ENCODE results near the gene PARD3.

PARD3 gene

DNA sequence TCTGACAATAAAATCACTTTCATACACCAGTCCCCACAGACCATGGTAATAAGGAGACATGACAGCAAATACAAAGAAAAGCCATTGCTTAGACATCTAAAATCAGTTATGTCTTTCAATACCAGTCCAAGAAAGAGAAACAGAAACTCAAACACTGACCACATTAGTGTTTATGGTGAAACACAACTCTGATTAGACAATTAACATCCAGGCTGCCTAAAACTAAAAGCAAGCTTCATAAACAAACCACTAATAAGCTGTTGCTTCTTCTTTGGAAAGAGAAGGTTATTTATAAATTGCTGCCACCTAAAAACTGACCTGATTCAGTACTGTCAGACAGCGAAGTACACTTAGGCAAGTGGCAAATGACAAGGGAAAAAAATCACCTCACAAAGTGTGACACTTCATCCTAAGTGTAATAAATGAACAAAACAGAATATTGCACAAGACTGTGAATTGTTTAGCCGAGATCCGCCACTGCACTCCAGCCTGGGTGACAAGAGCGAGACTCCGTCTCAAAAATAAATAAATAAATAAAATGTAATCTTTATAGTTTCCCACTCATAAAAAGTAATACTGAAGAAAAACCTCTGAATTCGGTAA, 277.4 kb downstream of the PARD3 start:
- DNase-seq (ENCODE audit: low spot score) = no peak

DNA sequence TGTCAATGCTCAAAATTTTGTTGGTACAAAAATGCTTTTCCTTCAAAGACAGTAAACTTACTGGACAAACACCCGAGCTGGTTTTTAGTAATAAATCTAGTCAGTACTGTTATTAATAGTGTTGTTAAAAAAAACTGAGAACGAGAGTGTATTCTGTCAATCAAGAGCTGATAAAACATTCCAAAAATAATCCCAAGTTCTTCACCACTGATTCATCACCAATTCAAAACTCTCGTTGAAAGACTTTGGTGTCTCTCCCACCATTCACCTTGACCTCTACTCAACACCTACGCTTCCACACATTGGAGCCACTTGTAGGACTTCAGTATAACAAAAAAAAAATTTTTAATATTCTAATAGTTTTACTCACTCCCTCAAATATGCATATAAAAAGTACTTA, 279.2 kb downstream of the PARD3 start:
- no peak for DNase-seq (ENCODE audit: low spot score)

DNA sequence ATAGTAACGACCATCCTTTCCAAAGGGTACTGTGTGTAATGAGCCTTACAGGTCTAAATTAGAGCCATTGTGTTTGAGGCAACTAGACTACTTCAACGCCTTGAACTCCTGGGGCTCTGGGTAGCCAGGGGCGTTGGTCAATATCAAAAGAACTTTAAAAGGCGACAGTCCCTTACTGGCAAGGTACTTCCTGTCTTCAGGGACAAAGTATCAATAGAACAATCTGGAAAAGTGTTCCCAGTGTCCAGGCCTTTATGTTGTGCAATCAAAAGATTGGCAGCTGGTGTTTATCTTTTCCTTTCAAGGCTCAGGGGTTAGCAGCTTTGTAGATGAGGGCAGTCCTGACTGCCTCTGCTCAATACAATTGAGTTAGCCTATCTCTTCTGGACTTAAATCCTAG, 284.3 kb downstream of the PARD3 start:
- DNase-seq (ENCODE audit: low spot score) = no peak

DNA sequence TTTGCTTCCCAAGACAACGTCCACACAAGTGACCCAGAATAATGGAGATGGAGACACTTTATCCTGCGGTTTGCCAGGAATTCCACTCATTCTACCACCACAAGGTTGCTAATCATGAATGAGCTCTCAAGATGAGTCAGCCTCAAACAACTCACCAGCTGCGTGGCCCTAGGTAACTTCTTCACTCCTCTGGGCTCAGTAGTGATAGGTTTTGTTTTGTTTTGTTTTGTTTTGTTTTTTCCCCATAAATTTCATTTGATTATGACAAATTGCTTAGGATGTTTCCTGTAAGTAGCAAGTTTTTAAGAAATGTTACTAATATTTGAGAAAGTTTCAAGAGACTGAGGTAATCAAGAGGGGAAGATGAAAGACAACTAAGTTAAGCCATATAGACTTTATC, 286.8 kb downstream of the PARD3 start:
- peak; percentile 28 for DNase-seq (ENCODE audit: low spot score)

GRCh38 chr10:34526758-34527730, 288.1 kb downstream of the PARD3 start:
- DNase-seq (ENCODE audit: low spot score) = peak; percentile 19

- DNase-seq (ENCODE audit: low spot score) = no peak
These were observed 288.9 kb downstream of the PARD3 start for GRCh38 chr10:34526186-34526585.

GRCh38 chr10:34524369-34525091, 290.6 kb downstream of the PARD3 start:
- no peak for DNase-seq (ENCODE audit: low spot score)

GRCh38 chr10:34523017-34523767, 291.9 kb downstream of the PARD3 start:
- DNase-seq (ENCODE audit: low spot score) = no peak

GRCh38 chr10:34522546-34522945, 292.6 kb downstream of the PARD3 start:
- peak; percentile 23 for DNase-seq (ENCODE audit: low spot score)

GRCh38 chr10:34520510-34520909, 294.6 kb downstream of the PARD3 start:
- no peak for DNase-seq (ENCODE audit: low spot score)

DNA sequence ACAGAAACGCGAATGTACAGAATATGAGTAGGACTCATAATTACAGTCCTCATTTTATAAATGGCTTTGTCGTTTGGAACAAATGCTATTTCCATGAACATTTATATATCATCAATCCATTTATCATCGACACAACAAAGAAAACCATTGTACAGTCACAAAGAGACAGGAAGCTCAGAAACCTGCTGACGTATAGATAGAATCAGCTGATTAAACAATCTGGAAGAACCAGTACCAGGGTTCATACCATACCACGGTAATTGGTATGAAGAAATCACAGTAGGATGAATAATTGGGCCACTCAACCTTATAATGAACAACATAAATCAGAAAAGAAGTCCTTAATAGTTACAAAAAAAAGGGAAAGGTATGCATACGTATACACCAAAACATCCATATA, 295.0 kb downstream of the PARD3 start:
- DNase-seq (ENCODE audit: low spot score) = peak; percentile 54

GRCh38 chr10:34514290-34514689, 300.8 kb downstream of the PARD3 start:
- DNase-seq (ENCODE audit: low spot score) = no peak

DNA sequence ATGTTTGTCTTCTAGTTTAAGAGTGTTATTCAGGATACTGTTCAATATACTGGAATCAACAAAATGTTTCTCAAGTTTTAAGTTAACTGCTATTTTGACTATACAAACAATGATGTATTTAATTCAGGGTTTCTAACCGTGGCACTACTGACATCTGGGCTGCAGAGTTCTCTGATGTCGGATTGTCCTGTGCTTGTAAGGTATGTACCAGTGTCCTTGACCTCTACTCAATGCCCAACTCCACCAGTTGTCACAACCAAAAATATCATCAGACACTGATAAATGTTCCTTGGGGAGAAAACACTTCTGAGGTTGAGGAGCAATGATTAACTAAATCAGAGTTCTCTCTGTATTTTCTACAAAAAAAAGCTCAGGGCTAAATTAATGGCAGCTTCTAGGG, 301.5 kb downstream of the PARD3 start:
- no peak for DNase-seq (ENCODE audit: low spot score)

- DNase-seq (ENCODE audit: low spot score) = no peak
These were observed 307.9 kb downstream of the PARD3 start for GRCh38 chr10:34507217-34507616.

- no peak for DNase-seq (ENCODE audit: low spot score)
These were observed 308.3 kb downstream of the PARD3 start for GRCh38 chr10:34506786-34507185.

GRCh38 chr10:34505338-34505737, 309.8 kb downstream of the PARD3 start:
- DNase-seq (ENCODE audit: low spot score) = no peak

DNA sequence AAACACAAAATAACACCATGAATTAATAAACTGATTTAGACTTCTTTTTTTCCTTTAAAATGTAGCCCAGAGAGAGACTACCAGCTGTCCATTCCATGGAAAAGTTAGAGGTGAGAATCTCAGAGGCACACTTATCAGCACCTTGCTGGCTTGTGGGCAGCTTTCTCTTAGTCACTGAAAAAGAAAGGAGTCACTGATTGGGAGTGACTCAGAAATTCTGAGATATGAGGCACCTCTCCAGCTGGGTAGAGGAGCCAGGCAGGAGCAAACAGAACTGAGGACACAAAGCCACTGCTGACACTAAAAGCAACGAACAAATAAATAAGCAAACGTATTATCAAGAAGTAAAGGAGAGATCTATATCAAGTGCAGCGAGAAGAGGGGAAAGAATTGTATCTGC, 310.6 kb downstream of the PARD3 start:
- peak; percentile 17 for DNase-seq (ENCODE audit: low spot score)

DNA sequence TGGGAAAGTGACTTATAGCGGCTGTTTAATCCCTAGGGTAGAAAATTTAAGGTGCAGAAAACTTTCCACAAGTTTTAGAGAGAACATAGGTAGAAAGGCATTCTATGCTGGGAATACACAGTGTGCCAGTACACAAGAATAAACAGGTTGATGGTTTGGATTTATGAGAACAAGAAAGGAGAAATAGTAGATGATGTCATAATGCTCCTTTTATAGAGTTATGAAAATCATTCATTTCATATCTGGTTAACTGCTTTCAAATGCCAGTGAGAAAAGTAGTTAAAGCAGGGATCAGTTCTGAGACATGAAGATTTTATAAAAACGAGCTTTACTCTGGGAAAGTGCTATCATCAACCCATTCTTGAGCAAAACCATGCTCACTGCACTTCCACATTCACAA, 311.4 kb downstream of the PARD3 start:
- DNase-seq (ENCODE audit: low spot score) = no peak

DNA sequence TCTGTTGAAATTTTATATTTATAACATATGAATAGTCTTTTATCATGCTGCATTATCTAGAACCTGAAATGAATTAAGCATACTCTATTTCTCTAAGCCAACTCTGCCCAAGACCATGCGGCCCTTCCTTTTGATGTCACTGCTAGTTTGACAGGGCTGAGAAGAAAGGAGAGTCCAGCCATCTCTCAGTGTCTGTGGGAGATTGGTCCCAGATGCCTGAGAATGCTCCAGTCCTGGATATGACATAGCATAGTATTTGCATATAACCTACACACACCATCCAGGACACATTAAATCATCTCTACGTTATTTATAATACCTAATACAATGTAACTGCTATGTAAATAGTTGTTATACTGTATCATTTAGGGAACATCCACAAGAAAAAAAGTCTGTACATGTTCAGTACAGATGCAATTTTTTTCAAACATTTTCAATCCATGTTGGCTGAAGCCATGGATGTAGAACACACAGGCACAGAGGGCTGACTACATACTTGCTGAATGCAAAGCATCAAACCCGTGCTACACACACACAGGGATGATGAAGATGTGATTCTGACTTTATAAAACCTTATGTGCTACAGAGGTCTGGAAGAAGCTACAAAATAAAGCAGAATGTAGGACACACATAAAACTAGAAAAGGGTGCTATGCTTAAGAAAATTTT, 315.4 kb downstream of the PARD3 start:
- no peak for DNase-seq (ENCODE audit: low spot score)

DNA sequence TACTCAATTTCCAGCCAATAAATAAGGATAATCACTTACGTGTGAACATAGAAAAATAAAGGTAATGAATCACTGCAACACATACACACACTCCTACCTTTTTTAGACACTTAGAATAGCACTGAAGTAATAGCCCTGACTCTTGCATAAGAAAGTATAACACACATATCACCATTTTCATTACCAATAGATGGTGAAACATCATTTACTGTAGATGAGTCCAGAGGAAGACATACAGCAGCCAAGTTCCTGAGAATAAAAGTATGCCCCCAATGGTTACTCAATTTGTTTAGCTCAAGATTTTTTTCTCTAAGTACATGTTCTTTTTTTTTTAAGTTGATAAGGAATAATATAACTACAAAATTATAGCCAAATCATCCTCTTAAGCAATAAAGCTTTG, 316.3 kb downstream of the PARD3 start:
- DNase-seq (ENCODE audit: low spot score) = no peak

GRCh38 chr10:34495938-34496337, 319.2 kb downstream of the PARD3 start:
- no peak for DNase-seq (ENCODE audit: low spot score)

DNA sequence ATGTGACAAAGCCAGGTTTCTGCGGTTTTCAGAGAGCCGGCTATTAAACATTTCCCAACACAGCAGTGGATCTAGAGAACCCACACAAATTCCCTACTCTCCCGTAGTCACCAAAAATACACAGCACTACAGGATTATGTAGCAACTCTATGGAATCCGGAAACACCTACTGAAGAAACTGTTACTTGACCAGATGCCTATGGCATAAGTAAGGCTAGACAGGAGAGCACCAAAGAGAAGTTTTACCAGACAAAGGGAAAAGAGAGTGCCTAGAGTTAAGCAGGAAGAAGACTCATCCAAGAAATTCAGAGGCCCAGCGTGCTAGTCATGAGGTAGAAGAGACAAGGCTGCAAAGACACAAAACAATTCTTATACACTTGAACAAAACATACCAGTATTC, 321.1 kb downstream of the PARD3 start:
- DNase-seq (ENCODE audit: low spot score) = peak; percentile 30

Measured in COLO829 (cell line).